ENCODE data around the gene ADCY10. TPM values are rescaled to one million over a fixed set of nuclear protein-coding genes. Genes with fewer than 3 reads are reported as not detected.

ADCY10 gene
- total and polyA plus RNA-seq, 2 donors (not counting 3 experiments of a cell fraction or from before 2014, with no cell fraction given): not detected

DNA sequence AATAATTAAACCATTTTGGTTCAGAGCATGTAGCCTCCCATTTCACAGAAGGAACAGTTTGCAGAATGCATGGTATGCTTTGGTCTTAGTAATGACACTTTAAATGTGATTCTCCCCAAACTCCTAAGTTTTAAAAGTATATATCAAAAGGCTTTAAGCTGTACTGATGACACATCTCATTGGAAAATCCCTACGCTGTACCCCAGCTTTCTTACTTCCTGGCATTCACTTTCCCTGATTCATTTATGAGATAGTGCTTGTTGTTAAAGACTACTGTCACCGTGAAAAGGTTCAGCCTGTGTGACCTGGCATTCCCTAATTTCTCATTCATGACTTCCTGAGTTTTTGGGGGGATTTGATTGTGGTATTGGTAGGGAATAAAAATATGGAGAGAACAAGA lies 138.8 kb downstream of the ADCY10 start:
- ChIA-PET POLR2A (no interaction called here), CTCF (interaction anchor here (0.7 to 3.1 kb wide), 7 partner anchors 11 to 307 kb away, joined by 3 to 10 read pairs (median 3); no protein-coding TSS in a partner anchor)
- Histone ChIP-seq H3K36me3 (ENCODE audit: control insufficient read depth in 2 of 2, extremely low read depth in 1 of 2, insufficient read depth in 2 of 2, low read length in 2 of 2) (no peaks in the 10 kb centered on the region), H3K4me2 (ENCODE audit: insufficient read depth, low read length) (peak overlapping the region; percentile 37), H2AFZ (ENCODE audit: low read depth, low read length) (no peak overlapping the region), H3K4me1 (ENCODE audit: control insufficient read depth, extremely low read depth, insufficient read depth, low read length) (peaks cover 20% of the 10 kb centered on the region), H3K9me1 (replicated peaks; ENCODE audit: control insufficient read depth, extremely low read depth, insufficient read depth, low read length) (no peaks in the 10 kb centered on the region), H3K79me2 (ENCODE audit: control insufficient read depth, insufficient read depth, low read length) (no peaks in the 10 kb centered on the region), H3K9me3 (replicated peaks; ENCODE audit: control insufficient read depth, insufficient read depth, low read length) (no peaks in the 10 kb centered on the region), H3K27ac (ENCODE audit: insufficient read depth, low read depth, low read length) (peak overlapping the region; percentile 13), H4K20me1 (replicated peaks; ENCODE audit: control insufficient read depth, extremely low read depth, insufficient read depth, low read length) (no peaks in the 10 kb centered on the region), H3K4me3 (replicated peaks in 1 of 3; ENCODE audit: insufficient read depth in 1 of 3, low read depth in 1 of 3, low read length in 3 of 3) (no peak overlapping the region), H3K9ac (replicated peaks; ENCODE audit: extremely low read depth, insufficient read depth, low read length) (no peak overlapping the region), H3K27me3 (ENCODE audit: control insufficient read depth in 2 of 2, insufficient read depth in 2 of 2, low read length in 2 of 2) (no peaks in the 10 kb centered on the region)
- dilution Hi-C loops (cut with MboI; ENCODE audit: extremely low pct_ligation_motif_present, low sequenced_read_pairs) (no loop called here), intact Hi-C loops (cut with micrococcal nuclease) (no loop called here)
- peak; percentile 25 for TF ChIP-seq JUN (IDR thresholded peaks at IDR 0.05; ENCODE audit: borderline replicate concordance, insufficient read depth, insufficient read length, low read depth)
- TF ChIP-seq POLR2A (IDR thresholded peaks at IDR 0.05; ENCODE audit: low read depth, low read length): no peak
- TF ChIP-seq FOS (IDR thresholded peaks at IDR 0.05; ENCODE audit: borderline replicate concordance, insufficient read depth, low read length): peak; percentile 14
- no TSS peak for BruUV-seq (replicated peaks)
- FAIRE-seq (peak; percentile 63), DNase-seq (ENCODE audit: low read depth, low spot score) (peak; percentile 78)

DNA sequence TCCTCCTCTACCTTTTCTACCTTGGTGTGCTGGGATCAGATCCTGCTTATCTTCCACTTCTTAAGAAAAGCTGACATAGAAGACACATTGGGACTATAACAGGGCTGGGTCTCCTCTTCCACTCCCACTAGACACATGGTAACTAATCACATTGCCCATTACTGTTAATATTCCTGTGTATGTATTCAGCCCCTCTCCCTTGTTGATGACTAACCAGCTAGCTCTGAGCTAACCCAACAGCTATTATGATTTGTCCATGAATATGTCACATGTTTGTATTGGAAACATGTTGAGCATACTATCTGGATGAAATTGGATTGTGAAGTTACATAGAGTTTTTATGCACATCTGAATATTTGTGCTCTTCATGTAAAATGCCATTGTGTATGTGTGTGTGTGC lies 139.2 kb downstream of the ADCY10 start:
- no peaks in the 10 kb centered on the region for H3K36me3 ChIP-seq (ENCODE audit: control insufficient read depth in 2 of 2, extremely low read depth in 1 of 2, insufficient read depth in 2 of 2, low read length in 2 of 2)
- ChIA-PET CTCF (interaction anchor here (0.7 to 3.1 kb wide), 7 partner anchors 12 to 307 kb away, joined by 3 to 10 read pairs (median 3); no protein-coding TSS in a partner anchor), POLR2A (no interaction called here)
- no TSS peak for BruUV-seq (replicated peaks)
- FAIRE-seq (peak; percentile 60), DNase-seq (ENCODE audit: low read depth, low spot score) (peak; percentile 58)
- no peak for TF ChIP-seq MYC (IDR thresholded peaks at IDR 0.05; ENCODE audit: low read depth, low read length)
- no peak for TF ChIP-seq FOS (IDR thresholded peaks at IDR 0.05; ENCODE audit: borderline replicate concordance, insufficient read depth, low read length)
- no peak for TF ChIP-seq POLR2A (IDR thresholded peaks at IDR 0.05; ENCODE audit: low read depth, low read length)
- H4K20me1 ChIP-seq (replicated peaks; ENCODE audit: control insufficient read depth, extremely low read depth, insufficient read depth, low read length): no peaks in the 10 kb centered on the region
- H3K4me3 ChIP-seq (replicated peaks in 1 of 3; ENCODE audit: insufficient read depth in 1 of 3, low read depth in 1 of 3, low read length in 3 of 3): no peak overlapping the region
- H3K27me3 ChIP-seq (ENCODE audit: control insufficient read depth in 2 of 2, insufficient read depth in 2 of 2, low read length in 2 of 2): no peaks in the 10 kb centered on the region
- no peaks in the 10 kb centered on the region for H3K9me3 ChIP-seq (replicated peaks; ENCODE audit: control insufficient read depth, insufficient read depth, low read length)
- no peaks in the 10 kb centered on the region for H3K9me1 ChIP-seq (replicated peaks; ENCODE audit: control insufficient read depth, extremely low read depth, insufficient read depth, low read length)
- peaks cover 20% of the 10 kb centered on the region for H3K4me1 ChIP-seq (ENCODE audit: control insufficient read depth, extremely low read depth, insufficient read depth, low read length)
- no peak overlapping the region for H3K9ac ChIP-seq (replicated peaks; ENCODE audit: extremely low read depth, insufficient read depth, low read length)
- no peaks in the 10 kb centered on the region for H3K79me2 ChIP-seq (ENCODE audit: control insufficient read depth, insufficient read depth, low read length)
- H3K27ac ChIP-seq (ENCODE audit: insufficient read depth, low read depth, low read length): peak overlapping the region; percentile 13
- H3K4me2 ChIP-seq (ENCODE audit: insufficient read depth, low read length): peak overlapping the region; percentile 37
- H2AFZ ChIP-seq (ENCODE audit: low read depth, low read length): no peak overlapping the region
- dilution Hi-C loops (cut with MboI; ENCODE audit: extremely low pct_ligation_motif_present, low sequenced_read_pairs): no loop called here
- intact Hi-C loops (cut with micrococcal nuclease): no loop called here
